SJCRH30 (cell line): ENCODE measurements around the gene S100PBP. TPM values are rescaled to one million over a fixed set of nuclear protein-coding genes. Genes with fewer than 3 reads are reported as not detected.

Experiments
- DNase-seq, 2 experiments: peaks; one replicate each; pipeline ENCODE4 v3.0.0-alpha.2; 2015 to 2020
- H3K27ac ChIP-seq: fragments of 250-450 bp; sonication (Bioruptor Pico); 2 replicates; pipeline ENCODE4 v1.5.1; 2020; ENCODE audit warnings: mild to moderate bottlenecking, moderate library complexity
- H3K27me3 ChIP-seq: fragments of 250-450 bp; sonication (Bioruptor Pico); 2 replicates; pipeline ENCODE4 v1.5.1; 2020; ENCODE audit warnings: mild to moderate bottlenecking, moderate library complexity
- H3K36me3 ChIP-seq: fragments of 250-450 bp; sonication (Bioruptor Pico); 2 replicates; pipeline ENCODE4 v1.5.1; 2020; ENCODE audit warnings: mild to moderate bottlenecking, moderate library complexity
- H3K4me1 ChIP-seq: fragments of 250-450 bp; sonication (Bioruptor Pico); 2 replicates; pipeline ENCODE4 v1.5.1; 2020; ENCODE audit warnings: mild to moderate bottlenecking, moderate library complexity
- H3K4me3 ChIP-seq: fragments of 250-450 bp; sonication (Bioruptor Pico); 2 replicates; pipeline ENCODE4 v1.5.1; 2020; ENCODE audit warnings: mild to moderate bottlenecking, moderate library complexity
- H3K9me3 ChIP-seq: fragments of 250-450 bp; sonication (Bioruptor Pico); replicated peaks from 2 replicates; pipeline ENCODE4 v1.5.1; 2020; ENCODE audit warnings: mild to moderate bottlenecking, moderate library complexity
- total RNA-seq: library from RNA; depleted of rRNA; stranded (reverse); fragments of >200 nt; shearing (Covaris generic); gene quantifications from 2 replicates; pipeline ENCODE4 v1.2.3, GENCODE V29; 2014

The S100PBP gene
- total RNA-seq, 1 experiment from 2014 or later, result 42.6 TPM

DNA sequence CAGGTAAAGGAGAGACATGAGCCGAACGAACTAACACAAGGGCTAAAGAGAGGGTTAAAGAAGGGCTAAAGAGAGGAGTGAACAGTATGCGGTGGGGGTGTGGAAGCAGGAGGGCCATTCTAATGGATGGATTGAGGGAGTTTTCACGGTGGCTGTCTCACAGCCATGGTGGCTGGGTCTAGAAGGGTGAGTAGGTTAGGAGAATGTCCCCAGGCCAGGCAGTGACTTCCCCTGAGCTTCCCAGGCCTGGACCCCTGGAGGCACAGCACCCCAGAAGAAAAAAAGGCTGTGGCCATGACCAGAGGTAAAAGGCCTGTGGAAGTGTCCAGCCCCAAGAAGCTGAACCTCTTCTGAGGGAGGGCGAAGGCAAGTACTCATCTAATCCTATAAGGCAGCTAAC lies 49.7 kb downstream of the S100PBP start:
- no peak for DNase-seq
- H3K27ac ChIP-seq, result no peak overlapping the region
- no peaks in the 10 kb centered on the region for H3K9me3 ChIP-seq
- no peaks in the 10 kb centered on the region for H3K27me3 ChIP-seq
- H3K4me3 ChIP-seq, result no peak overlapping the region
- peaks cover 9% of the 10 kb centered on the region; the same call in 1 of the 2 replicates for H3K4me1 ChIP-seq
- peaks cover 50% of the 10 kb centered on the region for H3K36me3 ChIP-seq

- Histone ChIP-seq H3K27ac (no peak overlapping the region), H3K27me3 (no peaks in the 10 kb centered on the region), H3K4me3 (no peak overlapping the region), H3K9me3 (no peaks in the 10 kb centered on the region), H3K4me1 (peaks cover 9% of the 10 kb centered on the region; the same call in 1 of the 2 replicates), H3K36me3 (peaks cover 44% of the 10 kb centered on the region)
- DNase-seq, result no peak
Measured at GRCh38 chr1:32867671-32868070, 50.2 kb downstream of the S100PBP start.

DNA sequence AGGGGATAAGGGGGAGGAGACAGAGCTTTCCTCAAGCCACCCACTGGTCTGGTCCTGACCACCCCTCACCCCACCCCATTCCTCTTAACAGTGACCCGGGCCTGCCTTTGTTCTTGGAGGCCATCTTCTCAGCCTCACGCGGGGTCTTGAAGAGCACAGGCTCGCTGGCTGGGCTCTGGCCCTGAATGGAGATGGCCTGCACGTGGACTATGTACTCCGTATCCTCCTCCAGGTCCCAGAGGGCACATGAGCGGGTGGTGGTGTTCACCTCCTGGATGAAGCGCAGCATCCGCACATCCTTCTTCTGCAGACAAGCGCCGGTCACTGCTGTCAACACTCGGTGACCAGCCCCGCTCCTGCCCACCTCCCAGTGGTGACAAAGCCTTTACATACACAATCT lies 50.6 kb downstream of the S100PBP start:
- Histone ChIP-seq H3K9me3 (no peaks in the 10 kb centered on the region), H3K27ac (no peak overlapping the region), H3K4me3 (no peak overlapping the region), H3K4me1 (peaks cover 13% of the 10 kb centered on the region; the same call in 1 of the 2 replicates), H3K27me3 (no peaks in the 10 kb centered on the region), H3K36me3 (peaks cover 40% of the 10 kb centered on the region)
- DNase-seq, result no peak

DNA sequence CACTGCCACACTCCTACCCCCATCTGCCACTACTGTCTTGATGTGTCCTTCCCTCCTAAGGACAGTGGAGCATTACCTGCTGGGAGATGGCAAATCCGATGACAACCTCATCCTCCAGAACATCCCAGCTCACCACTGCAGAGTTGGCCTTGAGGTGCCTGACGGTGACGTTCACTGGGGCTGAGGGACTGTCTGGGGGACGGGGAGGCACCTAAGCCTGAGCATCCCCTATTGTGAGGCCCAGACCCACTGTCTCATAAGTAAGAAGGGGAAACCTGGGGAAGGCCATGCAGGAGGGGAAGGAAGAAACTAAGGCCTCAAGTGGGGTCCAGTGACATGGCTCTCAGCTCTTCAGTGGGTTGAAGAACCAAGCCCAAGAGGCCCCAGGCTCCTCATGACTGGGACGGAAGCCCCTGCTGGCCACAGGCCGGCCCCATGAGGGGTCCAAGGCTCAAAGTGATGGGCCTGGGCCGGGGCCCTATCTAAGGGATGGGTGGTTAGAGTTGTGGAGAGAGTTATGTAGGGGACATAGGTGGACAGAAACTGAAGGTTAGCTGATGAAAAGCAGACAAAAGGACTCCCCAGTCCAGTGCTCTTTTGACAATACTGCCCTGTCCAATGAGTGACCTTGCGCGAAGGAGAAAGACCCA lies 51.5 kb downstream of the S100PBP start:
- Histone ChIP-seq H3K27ac (no peak overlapping the region), H3K9me3 (no peaks in the 10 kb centered on the region), H3K27me3 (no peaks in the 10 kb centered on the region), H3K4me1 (peaks cover 13% of the 10 kb centered on the region; the same call in 1 of the 2 replicates), H3K4me3 (no peak overlapping the region), H3K36me3 (peaks cover 32% of the 10 kb centered on the region)
- no peak for DNase-seq

DNA sequence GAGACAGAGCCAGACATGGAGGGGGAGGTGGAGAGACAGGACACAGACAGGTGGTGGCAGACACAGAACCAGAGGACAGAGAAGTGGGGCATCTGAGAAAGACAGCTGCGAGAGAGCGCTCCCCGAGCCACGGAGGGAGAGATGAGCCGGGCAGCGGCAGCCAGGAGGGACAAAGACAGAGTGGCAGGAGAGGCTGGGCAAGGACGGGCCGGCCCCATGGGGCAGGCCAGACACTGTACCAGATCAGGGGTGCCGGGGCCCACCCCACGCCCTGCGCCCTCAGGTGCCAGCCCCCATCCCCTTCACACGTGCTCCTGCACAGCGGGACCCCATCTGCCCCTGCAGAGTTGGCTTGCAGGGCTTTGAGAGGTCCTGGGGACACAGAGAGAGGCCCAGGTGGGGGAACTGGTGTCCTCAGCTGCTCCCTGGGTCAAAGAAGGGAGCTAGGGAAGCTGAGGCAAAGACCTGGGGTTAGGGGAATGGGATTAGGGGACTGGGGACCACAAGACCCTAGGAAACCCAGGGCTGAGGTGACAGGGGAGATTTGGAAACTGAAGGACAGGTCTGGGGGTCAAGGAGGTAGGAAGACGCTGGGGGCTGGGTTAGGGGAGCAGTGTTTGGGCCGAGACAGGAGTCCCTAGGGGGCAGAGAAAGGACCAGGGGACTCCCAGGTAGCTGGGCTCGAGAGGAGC lies 52.6 kb downstream of the S100PBP start:
- peak overlapping the region; percentile 56 for H3K27ac ChIP-seq
- peak overlapping the region; percentile 61 for H3K4me3 ChIP-seq
- peaks cover 28% of the 10 kb centered on the region for H3K36me3 ChIP-seq
- no peaks in the 10 kb centered on the region for H3K9me3 ChIP-seq
- peak; percentile 76 to 86 for DNase-seq
- H3K27me3 ChIP-seq, result no peaks in the 10 kb centered on the region
- peaks cover 13% of the 10 kb centered on the region; the same call in 1 of the 2 replicates for H3K4me1 ChIP-seq

- peaks cover 23% of the 10 kb centered on the region for H3K36me3 ChIP-seq
- H3K9me3 ChIP-seq, result no peaks in the 10 kb centered on the region
- peaks cover 13% of the 10 kb centered on the region; the same call in 1 of the 2 replicates for H3K4me1 ChIP-seq
- H3K4me3 ChIP-seq, result peak within 1 kb of the TSS; percentile 74
- peak; percentile 31 to 44 for DNase-seq
- peak within 1 kb of the TSS; percentile 62 for H3K27ac ChIP-seq
- H3K27me3 ChIP-seq, result no peaks in the 10 kb centered on the region
Measured at GRCh38 chr1:32870615-32871363, 53.3 kb downstream of the S100PBP start, which contains the start of gene FNDC5. TSS of gene FNDC5 (minus strand) at chr1:32870912.

- Histone ChIP-seq H3K9me3 (no peaks in the 10 kb centered on the region), H3K27ac (peak overlapping the region; percentile 62), H3K4me3 (peak overlapping the region; percentile 74)
Measured at GRCh38 chr1:32871364-32872191, 54.1 kb downstream of the S100PBP start.

GRCh38 chr1:32872192-32872460 lies 54.7 kb downstream of the S100PBP start:
- Histone ChIP-seq H3K9me3 (no peaks in the 10 kb centered on the region), H3K36me3 (peaks cover 10% of the 10 kb centered on the region), H3K27me3 (no peaks in the 10 kb centered on the region), H3K4me3 (peak overlapping the region; percentile 74), H3K4me1 (peaks cover 16% of the 10 kb centered on the region; the same call in 1 of the 2 replicates), H3K27ac (peak overlapping the region; percentile 62)
- no peak for DNase-seq

More at GRCh38 chr1:32871364-32872191, 54.1 kb downstream of the S100PBP start:
- DNase-seq, result peak; percentile 64 to 76
- H3K27me3 ChIP-seq, result no peaks in the 10 kb centered on the region
- H3K4me1 ChIP-seq, result peaks cover 13% of the 10 kb centered on the region; the same call in 1 of the 2 replicates
- H3K36me3 ChIP-seq, result peaks cover 15% of the 10 kb centered on the region

DNA sequence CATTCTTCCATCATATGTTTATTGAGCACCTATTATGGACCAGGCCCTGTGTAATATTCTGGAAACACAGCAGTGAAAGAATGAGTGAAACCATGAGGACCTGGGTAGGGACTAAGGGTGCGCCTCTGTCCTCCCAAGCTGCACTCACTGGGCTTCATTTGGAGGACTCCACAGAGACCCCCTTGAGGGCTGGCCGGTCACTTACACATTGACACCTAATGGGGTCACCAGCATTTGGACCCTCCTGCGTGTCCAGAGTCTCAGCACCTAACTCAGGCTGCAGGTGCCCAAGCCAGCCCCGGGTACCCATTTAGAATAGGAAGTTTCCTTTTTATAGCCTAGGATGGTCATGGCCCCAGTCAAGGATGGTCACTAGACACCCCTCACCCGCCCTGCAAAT lies 56.0 kb downstream of the S100PBP start:
- H3K36me3 ChIP-seq, result 0 out of 2 replicates have a peak, but pooled peaks cover 2% of the 10 kb centered on the region
- no peaks in the 10 kb centered on the region for H3K9me3 ChIP-seq
- peaks cover 21% of the 10 kb centered on the region for H3K4me1 ChIP-seq
- no peak for DNase-seq
- no peak overlapping the region for H3K4me3 ChIP-seq
- no peak overlapping the region for H3K27ac ChIP-seq
- H3K27me3 ChIP-seq, result no peaks in the 10 kb centered on the region

DNA sequence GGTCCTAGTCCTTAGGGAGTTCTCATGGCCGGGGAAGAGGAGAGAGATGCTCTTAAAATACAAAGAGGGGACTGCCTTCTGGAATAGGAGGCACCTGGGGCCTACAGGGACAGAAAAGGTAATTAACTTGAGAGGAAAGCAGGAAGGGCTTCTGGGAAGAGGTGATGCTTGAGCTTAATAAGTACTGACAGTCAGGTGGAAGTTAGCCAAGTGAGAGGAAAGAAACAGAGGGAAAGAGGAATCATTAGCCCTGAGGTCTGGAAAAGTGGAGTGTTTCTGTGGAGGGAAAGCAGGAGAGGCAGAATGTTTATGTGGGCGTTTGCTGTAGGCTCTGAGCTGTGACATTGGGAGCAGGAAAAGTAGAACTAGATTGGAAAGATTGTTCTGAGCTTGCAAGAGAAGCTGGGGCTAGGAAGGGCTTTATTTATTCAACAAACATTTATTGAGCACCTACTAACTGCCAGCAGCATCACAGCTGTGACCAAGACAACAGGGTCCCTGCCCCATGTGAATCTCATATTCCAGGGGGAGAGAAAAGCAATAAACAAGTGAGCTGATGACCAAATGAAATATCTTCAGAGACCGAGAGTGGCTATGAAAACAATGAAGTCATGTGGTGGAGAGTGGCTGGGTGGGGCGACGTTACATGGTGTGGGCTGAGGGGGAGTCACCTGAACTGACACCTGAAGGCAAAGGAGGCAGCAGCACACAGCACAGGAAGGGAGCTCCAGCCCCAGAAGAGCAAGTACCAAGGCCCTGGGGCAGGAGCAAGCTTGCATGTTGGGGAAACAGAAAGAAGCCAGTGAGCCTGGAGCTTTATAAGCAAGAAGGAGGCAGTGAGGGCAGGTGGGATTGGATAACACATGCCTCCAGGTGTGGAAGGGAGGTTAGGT lies 57.7 kb downstream of the S100PBP start:
- no peaks in the 10 kb centered on the region for H3K27me3 ChIP-seq
- no peak overlapping the region for H3K4me3 ChIP-seq
- H3K9me3 ChIP-seq, result no peaks in the 10 kb centered on the region
- no peak overlapping the region for H3K27ac ChIP-seq
- no peaks in the 10 kb centered on the region for H3K36me3 ChIP-seq
- no peak for DNase-seq
- H3K4me1 ChIP-seq, result peaks cover 15% of the 10 kb centered on the region

GRCh38 chr1:32876341-32877210 lies 59.1 kb downstream of the S100PBP start:
- no peak overlapping the region for H3K27ac ChIP-seq
- DNase-seq, result peak; percentile 68 to 79
- H3K9me3 ChIP-seq, result no peaks in the 10 kb centered on the region
- H3K36me3 ChIP-seq, result no peaks in the 10 kb centered on the region
- no peak overlapping the region for H3K4me3 ChIP-seq
- H3K27me3 ChIP-seq, result no peaks in the 10 kb centered on the region
- peaks cover 14% of the 10 kb centered on the region for H3K4me1 ChIP-seq

DNA sequence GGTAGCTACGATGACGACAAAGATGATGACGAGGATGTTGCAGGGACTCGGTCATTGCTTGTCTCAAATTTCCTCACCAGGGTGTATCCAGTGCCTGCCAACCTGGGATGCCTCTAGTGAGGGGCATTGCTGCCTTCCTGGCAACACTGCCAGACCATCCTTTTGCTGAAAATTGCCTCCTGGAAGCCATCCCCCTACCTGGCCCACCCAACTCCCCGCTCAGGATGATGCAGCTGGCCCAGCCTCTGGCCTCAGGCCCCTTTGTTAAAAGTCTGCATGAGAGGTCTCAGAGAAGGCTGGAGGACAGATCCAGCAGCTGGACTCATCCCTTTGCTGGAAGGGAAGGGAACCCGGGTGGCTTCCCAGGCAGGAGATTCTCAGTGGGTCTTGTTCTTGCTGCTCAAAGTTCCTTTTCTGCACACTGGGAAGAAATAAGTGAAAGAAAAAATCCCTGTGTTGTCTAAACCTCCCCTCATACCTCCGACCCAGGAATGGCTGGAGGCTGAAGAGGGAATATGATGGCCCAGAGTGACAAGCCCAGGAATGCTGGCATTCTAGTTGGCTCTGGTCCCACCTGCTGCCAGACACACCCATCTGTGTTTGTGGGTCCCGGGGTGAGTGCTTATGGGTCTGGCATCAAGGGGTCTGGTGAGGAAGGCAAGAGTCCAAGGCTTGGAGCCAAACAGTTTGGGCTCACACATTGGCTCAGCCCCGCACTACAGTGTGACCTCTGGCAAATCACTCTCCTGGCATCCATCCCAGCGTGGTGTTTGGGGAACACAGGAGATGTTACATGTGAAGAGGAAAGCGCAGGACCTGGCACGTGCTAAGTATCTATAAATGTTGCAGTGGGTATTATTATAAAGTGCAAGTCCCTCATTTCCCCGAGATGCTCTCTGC lies 60.0 kb downstream of the S100PBP start:
- no peak for DNase-seq
- no peak overlapping the region for H3K4me3 ChIP-seq
- no peaks in the 10 kb centered on the region for H3K36me3 ChIP-seq
- H3K4me1 ChIP-seq, result peaks cover 19% of the 10 kb centered on the region
- H3K27ac ChIP-seq, result no peak overlapping the region
- H3K9me3 ChIP-seq, result no peaks in the 10 kb centered on the region
- no peaks in the 10 kb centered on the region for H3K27me3 ChIP-seq
